Measurements from ENCODE around the gene GHDC.

GHDC gene

GRCh38 chr17:42183741-42184711, 10.3 kb downstream of the GHDC start:
- Histone ChIP-seq H3K9ac (ENCODE audit: low read length) (peak overlapping the region; percentile 63), H2BK120ac (ENCODE audit: low read depth, low read length) (no peak overlapping the region), H2AK5ac (ENCODE audit: low read length) (no peak overlapping the region), H3K79me1 (ENCODE audit: low read length) (no peaks in the 10 kb centered on the region), H3K79me2 (ENCODE audit: control insufficient read depth, insufficient read depth, low read length) (no peaks in the 10 kb centered on the region), H2BK15ac (replicated peaks; ENCODE audit: low read depth) (no peak overlapping the region), H3K4me1 (ENCODE audit: control insufficient read depth, low read depth, low read length) (no peaks in the 10 kb centered on the region), H3K36me3 (ENCODE audit: control insufficient read depth, insufficient read depth, low read length) (no peaks in the 10 kb centered on the region), H3K4me3 (ENCODE audit: low read length) (peak overlapping the region; percentile 53), H3K4me2 (ENCODE audit: low read length) (peak overlapping the region; percentile 52), H3K56ac (ENCODE audit: low read length) (peak overlapping the region; percentile 80), H2BK5ac (ENCODE audit: low read length) (no peak overlapping the region), H3K27me3 (ENCODE audit: insufficient read depth, low read length, poor library complexity) (peaks cover 6% of the 10 kb centered on the region), H4K8ac (ENCODE audit: low read depth, low read length) (no peak overlapping the region), H3K18ac (ENCODE audit: low read length) (no peak overlapping the region), H3K23ac (ENCODE audit: low read length) (no peak overlapping the region), H3K27ac (ENCODE audit: low read depth, low read length) (no peak overlapping the region), H4K5ac (ENCODE audit: low read length) (no peak overlapping the region), H3K4ac (ENCODE audit: low read depth, low read length) (no peak overlapping the region)
- peak; percentile 85 for DNase-seq
- no CpG with 5 or more reads among the region's 83 CpGs for WGBS (ENCODE audit: extremely low coverage, insufficient coverage, low lambda C conversion rate)

GRCh38 chr17:42182927-42183734, 11.2 kb downstream of the GHDC start:
- Histone ChIP-seq H4K5ac (ENCODE audit: low read length) (no peak overlapping the region), H3K27ac (ENCODE audit: low read depth, low read length) (no peak overlapping the region), H2BK120ac (ENCODE audit: low read depth, low read length) (no peak overlapping the region), H2AK5ac (ENCODE audit: low read length) (no peak overlapping the region), H3K56ac (ENCODE audit: low read length) (peak overlapping the region; percentile 80), H3K79me2 (ENCODE audit: control insufficient read depth, insufficient read depth, low read length) (no peaks in the 10 kb centered on the region), H3K27me3 (ENCODE audit: insufficient read depth, low read length, poor library complexity) (peaks cover 6% of the 10 kb centered on the region), H2BK15ac (replicated peaks; ENCODE audit: low read depth) (no peak overlapping the region), H3K4me2 (ENCODE audit: low read length) (peak overlapping the region; percentile 52), H3K79me1 (ENCODE audit: low read length) (no peaks in the 10 kb centered on the region), H3K4ac (ENCODE audit: low read depth, low read length) (no peak overlapping the region), H3K18ac (ENCODE audit: low read length) (no peak overlapping the region), H4K8ac (ENCODE audit: low read depth, low read length) (no peak overlapping the region), H3K4me1 (ENCODE audit: control insufficient read depth, low read depth, low read length) (no peaks in the 10 kb centered on the region), H3K23ac (ENCODE audit: low read length) (no peak overlapping the region), H2BK5ac (ENCODE audit: low read length) (no peak overlapping the region), H3K9ac (ENCODE audit: low read length) (peak overlapping the region; percentile 63), H3K36me3 (ENCODE audit: control insufficient read depth, insufficient read depth, low read length) (no peaks in the 10 kb centered on the region), H3K4me3 (ENCODE audit: low read length) (no peak overlapping the region)
- WGBS (ENCODE audit: extremely low coverage, insufficient coverage, low lambda C conversion rate), result no CpG with 5 or more reads among the region's 9 CpGs
- peak; percentile 60 for DNase-seq

DNA sequence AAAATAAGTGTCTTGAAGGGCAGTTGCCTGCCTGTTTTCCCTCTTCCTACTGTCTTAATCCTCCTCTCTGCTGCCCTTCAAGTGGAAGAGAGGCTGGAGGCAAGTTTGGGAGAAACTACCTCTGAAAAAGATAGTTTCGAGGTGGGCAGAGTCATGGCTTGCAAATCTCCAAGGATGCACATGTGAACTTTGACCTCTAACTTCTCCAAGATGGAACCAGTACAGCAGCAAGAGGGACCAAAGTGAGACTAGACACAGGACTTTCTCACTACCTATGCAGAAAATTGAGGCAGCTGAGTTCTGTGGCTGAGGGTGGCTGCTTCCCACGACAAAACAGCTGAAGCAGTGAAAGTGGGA, 12.5 kb downstream of the GHDC start:
- no peak overlapping the region for H4K8ac ChIP-seq (ENCODE audit: low read depth, low read length)
- peaks cover 6% of the 10 kb centered on the region for H3K27me3 ChIP-seq (ENCODE audit: insufficient read depth, low read length, poor library complexity)
- H2AK5ac ChIP-seq (ENCODE audit: low read length), result no peak overlapping the region
- no peak overlapping the region for H3K27ac ChIP-seq (ENCODE audit: low read depth, low read length)
- no peaks in the 10 kb centered on the region for H3K79me2 ChIP-seq (ENCODE audit: control insufficient read depth, insufficient read depth, low read length)
- H2BK15ac ChIP-seq (replicated peaks; ENCODE audit: low read depth), result no peak overlapping the region
- H3K4ac ChIP-seq (ENCODE audit: low read depth, low read length), result no peak overlapping the region
- H3K9ac ChIP-seq (ENCODE audit: low read length), result no peak overlapping the region
- H2BK120ac ChIP-seq (ENCODE audit: low read depth, low read length), result no peak overlapping the region
- H4K5ac ChIP-seq (ENCODE audit: low read length), result no peak overlapping the region
- no peak overlapping the region for H3K4me3 ChIP-seq (ENCODE audit: low read length)
- H2BK5ac ChIP-seq (ENCODE audit: low read length), result no peak overlapping the region
- no peaks in the 10 kb centered on the region for H3K36me3 ChIP-seq (ENCODE audit: control insufficient read depth, insufficient read depth, low read length)
- no CpG with 5 or more reads among the region's 2 CpGs for whole genome bisulfite sequencing (ENCODE audit: extremely low coverage, insufficient coverage, low lambda C conversion rate)
- no peak overlapping the region for H3K56ac ChIP-seq (ENCODE audit: low read length)
- no peak overlapping the region for H3K18ac ChIP-seq (ENCODE audit: low read length)
- DNase-seq, result no peak
- no peaks in the 10 kb centered on the region for H3K79me1 ChIP-seq (ENCODE audit: low read length)
- H3K23ac ChIP-seq (ENCODE audit: low read length), result no peak overlapping the region
- H3K4me1 ChIP-seq (ENCODE audit: control insufficient read depth, low read depth, low read length), result no peaks in the 10 kb centered on the region
- H3K4me2 ChIP-seq (ENCODE audit: low read length), result no peak overlapping the region

- Histone ChIP-seq H2BK5ac (ENCODE audit: low read length) (no peak within 1 kb of the TSS), H3K18ac (ENCODE audit: low read length) (no peak within 1 kb of the TSS), H3K4ac (ENCODE audit: low read depth, low read length) (no peak within 1 kb of the TSS), H4K5ac (ENCODE audit: low read length) (no peak within 1 kb of the TSS), H3K79me2 (ENCODE audit: control insufficient read depth, insufficient read depth, low read length) (no peaks in the 10 kb centered on the region), H3K27me3 (ENCODE audit: insufficient read depth, low read length, poor library complexity) (peaks cover 6% of the 10 kb centered on the region), H3K4me1 (ENCODE audit: control insufficient read depth, low read depth, low read length) (no peaks in the 10 kb centered on the region), H3K4me2 (ENCODE audit: low read length) (peak within 1 kb of the TSS; percentile 48), H3K4me3 (ENCODE audit: low read length) (no peak within 1 kb of the TSS), H3K9ac (ENCODE audit: low read length) (no peak within 1 kb of the TSS), H2AK5ac (ENCODE audit: low read length) (no peak within 1 kb of the TSS), H3K79me1 (ENCODE audit: low read length) (no peaks in the 10 kb centered on the region), H2BK15ac (replicated peaks; ENCODE audit: low read depth) (no peak within 1 kb of the TSS), H3K27ac (ENCODE audit: low read depth, low read length) (no peak within 1 kb of the TSS), H3K56ac (ENCODE audit: low read length) (no peak within 1 kb of the TSS), H4K8ac (ENCODE audit: low read depth, low read length) (no peak within 1 kb of the TSS), H3K23ac (ENCODE audit: low read length) (no peak within 1 kb of the TSS), H2BK120ac (ENCODE audit: low read depth, low read length) (no peak within 1 kb of the TSS), H3K36me3 (ENCODE audit: control insufficient read depth, insufficient read depth, low read length) (no peaks in the 10 kb centered on the region)
- WGBS (ENCODE audit: extremely low coverage, insufficient coverage, low lambda C conversion rate), result no CpG with 5 or more reads among the region's 60 CpGs
- DNase-seq, result peak; percentile 73
Measured at GRCh38 chr17:42180922-42181850, 13.1 kb downstream of the GHDC start, which contains the start of gene KCNH4. Gene KCNH4 (minus strand): TSS chr17:42181142. CDS start chr17:42180945, 197 bp downstream.

GRCh38 chr17:42180411-42180921, 13.8 kb downstream of the GHDC start:
- H3K4me3 ChIP-seq (ENCODE audit: low read length), result no peak overlapping the region

More at GRCh38 chr17:42180411-42180921, 13.8 kb downstream of the GHDC start:
- H3K4me2 ChIP-seq (ENCODE audit: low read length), result peak overlapping the region; percentile 48
- H3K18ac ChIP-seq (ENCODE audit: low read length), result no peak overlapping the region
- H2BK15ac ChIP-seq (replicated peaks; ENCODE audit: low read depth), result no peak overlapping the region
- no peak for DNase-seq
- H4K5ac ChIP-seq (ENCODE audit: low read length), result no peak overlapping the region
- H3K56ac ChIP-seq (ENCODE audit: low read length), result no peak overlapping the region
- no peak overlapping the region for H3K4ac ChIP-seq (ENCODE audit: low read depth, low read length)
- H2BK120ac ChIP-seq (ENCODE audit: low read depth, low read length), result no peak overlapping the region
- H3K4me1 ChIP-seq (ENCODE audit: control insufficient read depth, low read depth, low read length), result no peaks in the 10 kb centered on the region
- no peaks in the 10 kb centered on the region for H3K79me1 ChIP-seq (ENCODE audit: low read length)
- peaks cover 6% of the 10 kb centered on the region for H3K27me3 ChIP-seq (ENCODE audit: insufficient read depth, low read length, poor library complexity)
- H4K8ac ChIP-seq (ENCODE audit: low read depth, low read length), result no peak overlapping the region
- H3K23ac ChIP-seq (ENCODE audit: low read length), result no peak overlapping the region
- no peak overlapping the region for H2AK5ac ChIP-seq (ENCODE audit: low read length)
- H3K27ac ChIP-seq (ENCODE audit: low read depth, low read length), result no peak overlapping the region
- no CpG with 5 or more reads among the region's 33 CpGs for WGBS (ENCODE audit: extremely low coverage, insufficient coverage, low lambda C conversion rate)
- no peak overlapping the region for H2BK5ac ChIP-seq (ENCODE audit: low read length)
- H3K9ac ChIP-seq (ENCODE audit: low read length), result no peak overlapping the region
- no peaks in the 10 kb centered on the region for H3K79me2 ChIP-seq (ENCODE audit: control insufficient read depth, insufficient read depth, low read length)
- H3K36me3 ChIP-seq (ENCODE audit: control insufficient read depth, insufficient read depth, low read length), result no peaks in the 10 kb centered on the region

Measured in mesendoderm (in vitro differentiated cells).